Activated CD4-positive, CD25-positive, alpha-beta regulatory T cell treated with anti-CD3 and anti-CD28 coated beads, Interleukin-2, amount 50 U/mL, for 24 hours (primary cell): ENCODE results near the gene PLEKHG2.
"Not testable (repeated sequence)": the region's sequence is repeated elsewhere in the genome, so short reads cannot be mapped to it uniquely, and the experiment has no call there.

Experiments used
- ATAC-seq, 2 donors: fragments of 150-1000 bp; cut with Tn5 transposase; one replicate each; pipeline ENCODE4 v1.10.0; 2021; ENCODE audit warnings: mild to moderate bottlenecking in 1 of 2, moderate library complexity in 1 of 2

PLEKHG2 gene

DNA sequence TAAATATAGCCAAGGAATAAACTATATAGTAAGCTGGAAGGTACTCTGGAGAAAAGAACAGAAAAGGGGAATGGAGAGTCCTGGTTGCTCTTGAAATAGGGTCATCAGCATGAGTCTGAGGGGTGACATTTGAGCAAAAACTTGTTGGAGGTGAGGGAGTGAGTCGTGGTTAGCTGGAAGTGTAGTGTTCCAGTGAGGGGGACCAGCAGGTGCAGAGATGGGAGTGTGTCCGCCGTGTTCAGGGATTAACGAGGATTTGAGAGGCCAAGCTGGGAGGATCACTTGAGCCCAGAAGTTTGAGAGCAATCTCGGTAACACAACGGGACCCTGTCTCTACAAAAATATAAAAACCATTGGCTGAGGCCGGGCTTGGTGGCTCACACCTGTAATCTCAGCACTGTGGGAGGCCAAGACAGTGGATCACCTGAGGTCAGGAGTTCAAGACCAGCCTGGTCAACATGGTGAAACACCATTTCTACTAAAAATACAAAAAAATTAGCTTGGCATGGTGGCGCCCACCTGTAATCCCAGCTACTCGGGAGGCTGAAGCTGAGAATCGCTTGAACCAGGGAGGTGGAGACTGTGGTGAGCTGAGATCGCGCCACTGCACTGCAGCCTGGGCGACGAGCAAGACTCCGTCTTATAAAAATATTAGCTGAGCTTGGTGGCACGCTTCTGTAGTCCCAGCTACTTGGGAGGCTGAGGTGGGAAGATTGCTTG, 34.1 kb downstream of the PLEKHG2 start:
- no peak for ATAC-seq

DNA sequence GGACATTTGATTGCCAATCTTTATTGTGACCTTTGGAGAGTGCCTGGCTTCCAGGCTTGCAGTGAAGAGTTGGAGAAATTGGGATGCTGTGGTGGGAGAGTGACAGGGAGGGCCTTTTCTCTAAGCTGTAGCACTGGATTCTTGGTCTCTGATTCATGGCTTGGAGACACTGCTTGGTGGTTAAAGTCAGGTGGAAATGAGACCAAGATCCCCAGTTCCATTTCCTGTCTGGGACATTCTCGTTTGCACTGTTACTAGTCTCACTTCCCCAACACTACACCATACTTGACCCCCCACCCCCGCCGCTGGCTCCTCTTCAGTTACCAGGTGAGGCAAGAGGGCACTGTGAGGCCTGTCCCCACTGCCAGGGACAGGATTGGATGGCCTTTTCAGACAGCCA, 35.8 kb downstream of the PLEKHG2 start:
- ATAC-seq: no peak

DNA sequence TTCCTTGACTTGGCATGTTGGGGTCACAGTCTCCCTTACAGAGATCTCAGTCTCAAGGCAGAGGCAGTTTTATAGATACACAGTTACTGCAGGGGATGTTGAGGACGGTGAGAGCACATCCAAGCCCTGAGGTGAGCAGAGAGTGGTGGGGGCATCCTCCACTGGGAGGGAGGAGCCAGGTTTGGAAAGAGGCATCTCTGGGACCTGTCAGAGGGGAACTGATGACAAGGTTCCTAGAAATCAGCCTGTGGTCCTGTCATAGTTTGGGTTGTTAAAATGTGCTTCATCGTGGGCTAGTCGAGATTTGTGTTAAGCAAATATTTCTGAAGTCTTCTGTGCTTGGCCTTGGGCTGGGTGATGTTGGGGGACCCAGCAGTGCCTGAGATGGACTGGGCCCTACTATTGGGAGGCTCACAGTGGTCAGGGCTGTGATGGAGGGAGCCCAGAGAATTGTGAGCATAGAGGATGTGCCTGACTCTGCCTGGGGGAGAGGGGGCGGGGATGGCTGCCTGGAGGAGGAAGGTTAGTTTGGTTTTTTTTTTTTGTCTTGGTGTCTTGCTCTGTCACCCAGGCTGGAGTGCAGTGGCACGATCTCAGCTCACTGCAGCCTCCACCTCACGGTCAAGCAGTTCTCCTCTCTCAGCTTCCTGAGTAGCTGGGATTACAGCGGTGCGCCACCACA, 36.8 kb downstream of the PLEKHG2 start:
- ATAC-seq: no peak

DNA sequence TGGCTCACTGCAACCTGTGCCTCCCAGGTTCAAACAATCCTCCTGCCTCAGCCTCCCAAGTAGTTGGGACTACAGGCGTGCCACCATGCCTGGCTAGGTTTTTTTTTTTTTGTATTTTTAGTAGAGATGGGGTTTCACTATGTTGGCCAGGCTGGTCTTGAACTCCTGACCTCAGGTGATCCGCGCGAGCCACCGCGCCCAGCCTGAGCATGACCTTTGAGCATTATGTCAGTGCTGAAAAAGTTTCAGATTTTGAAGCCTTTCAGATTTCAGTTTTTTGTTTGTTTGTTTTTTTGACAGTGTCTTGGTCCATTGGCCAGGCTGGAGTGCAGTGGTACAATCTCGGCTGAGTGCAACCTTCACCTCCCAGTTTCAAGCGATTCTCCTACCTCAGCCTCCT, 38.8 kb downstream of the PLEKHG2 start:
- ATAC-seq: not testable (repeated sequence)

- no peak for ATAC-seq
Observed at GRCh38 chr19:39463403-39463802, 50.9 kb downstream of the PLEKHG2 start.

- no peak for ATAC-seq
Observed at GRCh38 chr19:39465956-39466747, 53.7 kb downstream of the PLEKHG2 start.

- ATAC-seq: no peak
Observed at GRCh38 chr19:39467941-39468340, 55.5 kb downstream of the PLEKHG2 start.

GRCh38 chr19:39469036-39469435, 56.6 kb downstream of the PLEKHG2 start:
- ATAC-seq: no peak

DNA sequence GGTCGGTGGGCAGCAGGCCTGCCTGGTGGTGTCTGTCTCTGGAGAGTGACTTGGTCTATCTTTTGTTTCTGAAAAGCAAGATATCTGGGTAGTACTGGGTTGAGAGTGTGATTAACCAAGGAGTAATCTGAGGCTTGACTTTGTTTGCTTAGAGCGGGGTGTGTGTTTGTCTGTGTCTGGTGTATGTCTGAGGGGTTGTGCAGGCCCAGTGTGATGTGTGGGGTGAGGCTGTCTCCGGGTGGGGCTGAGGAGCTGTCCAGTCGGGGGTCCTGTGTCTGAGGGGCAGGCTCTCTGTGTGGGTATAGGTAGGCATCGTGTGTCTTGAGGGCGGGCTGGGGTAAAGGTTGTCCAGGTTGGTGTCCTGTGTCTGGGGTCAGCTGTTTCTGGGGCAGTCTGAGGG, 57.1 kb downstream of the PLEKHG2 start:
- ATAC-seq: no peak

- peak in 1 of 2 donors; percentile 24 for ATAC-seq
Observed at GRCh38 chr19:39470724-39471339, 58.4 kb downstream of the PLEKHG2 start.

DNA sequence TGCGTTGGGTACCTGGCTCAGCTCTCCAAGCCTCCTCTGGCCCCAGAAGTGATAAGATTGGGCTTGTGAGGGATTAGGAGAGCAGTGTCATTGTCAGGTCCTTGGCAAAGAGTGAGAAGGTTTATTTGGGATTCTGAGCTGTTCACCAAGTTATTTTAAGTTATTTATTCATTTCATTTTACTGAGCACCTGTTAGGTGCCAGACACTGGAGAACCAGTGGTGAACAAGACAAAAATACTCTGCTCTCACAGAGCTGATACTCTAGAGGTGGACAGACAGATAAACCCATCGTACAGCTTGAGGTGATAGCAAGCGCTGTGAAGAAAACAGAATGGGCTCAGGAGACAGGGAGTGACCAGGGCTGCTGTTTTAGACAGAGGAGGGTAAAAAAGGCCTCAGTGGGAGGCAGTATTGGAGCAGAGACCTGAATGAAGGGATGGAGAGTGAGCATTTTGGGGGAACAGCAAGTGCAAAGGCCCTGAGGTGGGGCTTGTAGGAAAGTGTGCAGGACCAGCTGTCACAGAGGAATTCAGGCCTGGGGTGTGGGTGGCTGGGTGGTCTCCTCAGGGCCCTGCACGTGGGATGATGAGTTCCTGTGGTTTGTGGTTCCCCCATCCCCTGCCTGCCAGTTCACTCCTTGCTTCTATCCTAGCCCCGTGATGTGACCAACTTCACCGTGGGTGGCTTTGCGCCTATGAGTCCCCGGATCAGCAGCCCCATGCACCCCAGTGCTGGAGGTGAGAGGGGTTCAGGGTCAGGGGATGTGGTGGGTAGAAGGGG, 59.5 kb downstream of the PLEKHG2 start:
- ATAC-seq: no peak

DNA sequence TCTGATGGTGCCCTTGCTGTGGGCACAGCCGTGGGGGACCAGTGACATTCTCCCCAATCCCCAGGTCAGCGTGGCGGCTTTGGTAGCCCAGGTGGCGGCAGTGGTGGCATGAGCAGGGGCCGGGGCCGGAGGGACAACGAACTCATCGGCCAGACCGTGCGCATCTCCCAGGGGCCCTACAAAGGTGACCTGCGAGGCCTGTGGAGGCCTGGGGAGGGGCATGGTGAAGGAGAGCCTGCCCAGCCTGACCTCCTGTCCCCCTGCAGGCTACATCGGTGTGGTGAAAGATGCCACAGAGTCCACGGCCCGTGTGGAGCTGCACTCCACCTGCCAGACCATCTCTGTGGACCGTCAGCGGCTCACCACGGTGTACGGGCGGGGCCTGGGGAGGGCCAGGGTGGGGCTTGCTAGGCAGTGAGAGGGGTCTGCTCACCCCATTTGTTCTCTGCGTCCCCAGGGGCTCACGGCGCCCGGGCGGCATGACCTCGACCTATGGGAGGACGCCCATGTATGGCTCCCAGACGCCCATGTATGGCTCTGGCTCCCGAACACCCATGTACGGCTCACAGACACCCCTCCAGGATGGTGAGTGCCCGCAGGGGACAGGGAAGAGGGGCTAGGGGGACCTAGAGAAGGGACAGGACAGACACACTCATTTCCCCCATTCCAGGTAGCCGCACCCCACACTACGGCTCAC, 60.4 kb downstream of the PLEKHG2 start:
- no peak for ATAC-seq

- ATAC-seq: no peak
Observed at GRCh38 chr19:39473443-39473960, 61.0 kb downstream of the PLEKHG2 start.

- ATAC-seq: peak; percentile 79 to 81
Observed at GRCh38 chr19:39474139-39474620, 61.7 kb downstream of the PLEKHG2 start.

DNA sequence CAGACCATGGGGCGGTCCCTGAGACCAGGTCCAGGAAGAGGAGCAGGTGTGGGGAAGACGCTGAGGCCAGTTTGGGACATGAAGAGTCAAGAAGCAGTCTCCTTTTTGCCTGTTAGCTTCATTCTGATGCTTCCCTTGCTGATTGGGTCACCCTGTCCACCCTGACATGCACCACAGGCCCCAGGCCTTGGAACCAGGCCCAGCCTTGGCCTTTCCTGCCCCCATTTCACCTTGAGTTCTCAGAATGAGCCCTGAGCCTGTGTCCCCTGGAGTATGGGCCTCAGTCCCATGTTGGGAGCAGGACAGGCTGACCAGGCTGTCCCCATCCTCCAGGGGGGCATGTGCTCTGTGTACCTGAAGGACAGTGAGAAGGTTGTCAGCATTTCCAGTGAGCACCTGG, 63.3 kb downstream of the PLEKHG2 start:
- no peak for ATAC-seq
